Endodermal cell (in vitro differentiated cells): ENCODE measurements around the gene FNBP1L. TPM values are rescaled to one million over a fixed set of nuclear protein-coding genes. Genes with fewer than 3 reads are reported as not detected.
A peak's percentile ranks its signal among the peaks of the same experiment; 100 is the strongest.

Source experiments
- DNase-seq: peaks from one replicate; pipeline ENCODE4 v3.0.0-alpha.2; 2017
- H3K27ac ChIP-seq: 2 replicates; pipeline ENCODE4 v1.5.1; 2013; ENCODE audit warnings: mild to moderate bottlenecking, low read depth, low read length, moderate library complexity
- H3K27me3 ChIP-seq: 2 replicates; pipeline ENCODE4 v1.6.1; 2013; ENCODE audit warnings: mild to moderate bottlenecking, low read length, moderate library complexity; ENCODE audit not compliant: insufficient read depth, control insufficient read depth, poor library complexity, severe bottlenecking
- H3K36me3 ChIP-seq: 2 replicates; pipeline ENCODE4 v1.7.0; 2013; ENCODE audit warnings: mild to moderate bottlenecking, low read length, moderate library complexity; ENCODE audit not compliant: control insufficient read depth, insufficient read depth
- H3K4me1 ChIP-seq: one replicate; pipeline ENCODE4 v1.7.0; 2013; ENCODE audit warnings: low read length; ENCODE audit not compliant: control insufficient read depth, insufficient read depth
- H3K4me3 ChIP-seq: 2 replicates; pipeline ENCODE4 v1.5.1; 2013; ENCODE audit warnings: mild to moderate bottlenecking, low read length, moderate library complexity
- H3K9ac ChIP-seq: 2 replicates; pipeline ENCODE4 v1.6.1; 2013; ENCODE audit warnings: mild to moderate bottlenecking, low read length, moderate library complexity; ENCODE audit not compliant: poor library complexity, severe bottlenecking; ENCODE audit errors: extremely low read depth
- H3K9me3 ChIP-seq: 2 replicates; pipeline ENCODE4 v1.6.1; 2013; ENCODE audit warnings: mild to moderate bottlenecking, low read length, moderate library complexity; ENCODE audit not compliant: control insufficient read depth
- H3K27ac Mint-ChIP-seq: 2 replicates; pipeline ENCODE4 v1.8.0; 2020; ENCODE audit warnings: mixed read lengths
- H3K27me3 Mint-ChIP-seq: 2 replicates; pipeline ENCODE4 v1.8.0; 2021; ENCODE audit warnings: mild to moderate bottlenecking, mixed read lengths; ENCODE audit not compliant: insufficient read depth
- H3K36me3 Mint-ChIP-seq: 2 replicates; pipeline ENCODE4 v1.8.0; 2020; ENCODE audit warnings: low read depth, mixed read lengths
- H3K4me1 Mint-ChIP-seq: 2 replicates; pipeline ENCODE4 v1.8.0; 2020; ENCODE audit warnings: mixed read lengths
- H3K4me3 Mint-ChIP-seq: 2 replicates; pipeline ENCODE4 v1.8.0; 2020; ENCODE audit warnings: mild to moderate bottlenecking, moderate library complexity, mixed read lengths
- H3K9me3 Mint-ChIP-seq: 2 replicates; pipeline ENCODE4 v1.8.0; 2020; ENCODE audit warnings: mild to moderate bottlenecking, mixed read lengths
- CTCF ChIP-seq: fragments of 200-600 bp; sonication (generic); conservative IDR thresholded peaks from 2 replicates; pipeline ENCODE4 v1.5.0; 2021; ENCODE audit warnings: antibody characterized with exemption, mild to moderate bottlenecking
- WGBS, 2 experiments: methylation state at CpG; one replicate each; pipeline versions ENCODE4 v1.1.5 to v1.1.7; 2013; ENCODE audit warnings: missing lambda C conversion rate in 2 of 2, mixed read lengths in 1 of 2; ENCODE audit not compliant: insufficient coverage in 1 of 2, insufficient read length in 1 of 2; 5-methylcytosine and 5-hydroxymethylcytosine counted together
- total RNA-seq, 2 donors: library from RNA; stranded (reverse); fragmentation: NEBNext Ultra II Directional in 1 of 2; extraction: Animal tissue kit (Norgen Biotek cat#: 25700) in 1 of 2; gene quantifications; 2 replicates in 1 of 2; 3 replicates in 1 of 2; pipeline ENCODE4 v1.2.1, GENCODE V29; 2021

Gene FNBP1L
- total RNA-seq, 2 donors from 2014 or later = 96.8 to 107 TPM

GRCh38 chr1:93533677-93534076 is 85.8 kb downstream of the FNBP1L start:
- no peak for DNase-seq
- no peak for TF ChIP-seq CTCF
- Histone ChIP-seq H3K36me3 (peaks cover 88% of the 10 kb centered on the region), H3K9me3 (no peaks in the 10 kb centered on the region), H3K27ac (no peak overlapping the region), H3K4me1 (peaks cover 2% of the 10 kb centered on the region), H3K9ac (no peak overlapping the region), H3K4me3 (no peak overlapping the region), H3K27me3 (no peaks in the 10 kb centered on the region)
- no peak overlapping the region for H3K27ac Mint-ChIP-seq
- no peak overlapping the region for H3K4me3 Mint-ChIP-seq
- H3K36me3 Mint-ChIP-seq = peaks cover 55% of the 10 kb centered on the region
- no peaks in the 10 kb centered on the region for H3K9me3 Mint-ChIP-seq
- H3K27me3 Mint-ChIP-seq = no peaks in the 10 kb centered on the region
- H3K4me1 Mint-ChIP-seq = peaks cover 12% of the 10 kb centered on the region

GRCh38 chr1:93537396-93537795 is 89.5 kb downstream of the FNBP1L start:
- H3K4me3 ChIP-seq = no peak overlapping the region
- no peak for DNase-seq
- no peak overlapping the region for H3K27ac ChIP-seq
- H3K36me3 ChIP-seq = peaks cover 85% of the 10 kb centered on the region
- Mint-ChIP-seq H3K36me3 (peaks cover 40% of the 10 kb centered on the region), H3K9me3 (no peaks in the 10 kb centered on the region), H3K27me3 (no peaks in the 10 kb centered on the region), H3K4me1 (peaks cover 11% of the 10 kb centered on the region), H3K4me3 (no peak overlapping the region), H3K27ac (peak overlapping the region; percentile 3)
- no peak for TF ChIP-seq CTCF
- peaks cover 2% of the 10 kb centered on the region for H3K4me1 ChIP-seq
- H3K27me3 ChIP-seq = no peaks in the 10 kb centered on the region
- no peaks in the 10 kb centered on the region for H3K9me3 ChIP-seq
- no peak overlapping the region for H3K9ac ChIP-seq

GRCh38 chr1:93537924-93538323 is 90.0 kb downstream of the FNBP1L start:
- H3K4me1 ChIP-seq = no peaks in the 10 kb centered on the region
- peaks cover 34% of the 10 kb centered on the region for H3K36me3 Mint-ChIP-seq
- peaks cover 82% of the 10 kb centered on the region for H3K36me3 ChIP-seq
- no peak for DNase-seq
- peaks cover 6% of the 10 kb centered on the region for H3K4me1 Mint-ChIP-seq
- no peak overlapping the region for H3K4me3 Mint-ChIP-seq
- 100% methylated on average over 1 of the region's 2 CpGs for WGBS, 2 experiments
- H3K9ac ChIP-seq = no peak overlapping the region
- no peaks in the 10 kb centered on the region for H3K27me3 Mint-ChIP-seq
- H3K27ac Mint-ChIP-seq = no peak overlapping the region
- H3K4me3 ChIP-seq = no peak overlapping the region
- no peaks in the 10 kb centered on the region for H3K27me3 ChIP-seq
- no peaks in the 10 kb centered on the region for H3K9me3 Mint-ChIP-seq
- no peak overlapping the region for H3K27ac ChIP-seq
- no peaks in the 10 kb centered on the region for H3K9me3 ChIP-seq
- TF ChIP-seq CTCF = no peak
